ENCODE measurements around the gene TECPR2. TPM values are rescaled to one million over a fixed set of nuclear protein-coding genes. Genes with fewer than 3 reads are reported as not detected.

Gene TECPR2
- total RNA-seq, 2 donors from 2014 or later, result 27.7 to 28.0 TPM

GRCh38 chr14:102496958-102497744, 134.4 kb downstream of the TECPR2 start:
- TF ChIP-seq CTCF (conservative IDR thresholded peaks at IDR 0.05), result no peak
- H3K4me3 Mint-ChIP-seq, result no peak overlapping the region
- no peaks in the 10 kb centered on the region for H3K27me3 Mint-ChIP-seq (ENCODE audit: insufficient read depth)
- Histone ChIP-seq H3K9ac (ENCODE audit: extremely low read depth, low read length, poor library complexity, severe bottlenecking) (no peak overlapping the region), H3K27ac (ENCODE audit: low read depth, low read length) (no peak overlapping the region), H3K36me3 (ENCODE audit: control insufficient read depth, insufficient read depth, low read length) (peaks cover 16% of the 10 kb centered on the region), H3K4me3 (ENCODE audit: low read length) (no peak overlapping the region), H3K9me3 (ENCODE audit: control insufficient read depth, low read length) (no peaks in the 10 kb centered on the region), H3K27me3 (ENCODE audit: control insufficient read depth, insufficient read depth, low read length, poor library complexity, severe bottlenecking) (no peaks in the 10 kb centered on the region), H3K4me1 (ENCODE audit: control insufficient read depth, insufficient read depth, low read length) (no peaks in the 10 kb centered on the region)
- WGBS, 2 experiments (ENCODE audit: insufficient coverage in 1 of 2, insufficient read length in 1 of 2), result 94 to 98% methylated on average over 17 to 42 of the region's 42 CpGs
- no peak for DNase-seq
- no peak overlapping the region for H3K27ac Mint-ChIP-seq
- no peaks in the 10 kb centered on the region for H3K9me3 Mint-ChIP-seq
- H3K36me3 Mint-ChIP-seq (ENCODE audit: low read depth), result peaks cover 19% of the 10 kb centered on the region
- no peaks in the 10 kb centered on the region for H3K4me1 Mint-ChIP-seq

DNA sequence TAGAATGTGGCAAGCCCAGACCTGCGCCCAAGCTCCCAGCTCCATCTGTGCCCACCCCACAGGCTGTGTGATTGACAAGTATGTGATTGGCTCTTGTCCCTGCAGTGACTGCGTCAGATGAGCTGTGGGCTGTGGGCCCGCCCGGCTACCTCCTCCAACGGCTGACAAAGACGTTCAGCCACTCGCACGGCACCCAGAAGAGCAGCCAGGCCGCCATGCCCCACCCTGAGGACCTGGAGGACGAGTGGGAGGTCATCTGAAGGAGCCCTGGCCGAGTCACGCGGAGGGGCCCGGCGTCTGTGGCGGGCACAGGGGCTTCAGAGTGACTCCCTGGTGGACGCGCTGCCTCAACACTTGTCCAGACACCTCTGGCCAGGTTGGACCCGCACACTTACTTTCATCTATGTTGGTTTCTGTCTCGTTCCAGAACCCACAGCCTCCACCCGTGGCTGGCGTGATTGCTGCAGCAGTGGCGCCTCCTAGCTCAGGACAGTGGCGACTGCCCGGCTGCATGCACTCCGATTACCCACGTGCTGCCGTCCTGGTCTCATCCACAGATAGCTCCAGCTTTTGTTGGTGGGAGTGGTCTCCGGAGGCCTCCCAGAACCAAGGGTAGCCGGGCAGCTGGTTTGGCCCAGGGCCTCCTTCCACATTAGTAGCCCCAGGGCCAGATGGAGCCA, 135.4 kb downstream of the TECPR2 start:
- Histone ChIP-seq H3K9ac (ENCODE audit: extremely low read depth, low read length, poor library complexity, severe bottlenecking) (no peak overlapping the region), H3K4me3 (ENCODE audit: low read length) (no peak overlapping the region), H3K9me3 (ENCODE audit: control insufficient read depth, low read length) (no peaks in the 10 kb centered on the region), H3K4me1 (ENCODE audit: control insufficient read depth, insufficient read depth, low read length) (no peaks in the 10 kb centered on the region), H3K27me3 (ENCODE audit: control insufficient read depth, insufficient read depth, low read length, poor library complexity, severe bottlenecking) (no peaks in the 10 kb centered on the region), H3K36me3 (ENCODE audit: control insufficient read depth, insufficient read depth, low read length) (peaks cover 16% of the 10 kb centered on the region), H3K27ac (ENCODE audit: low read depth, low read length) (no peak overlapping the region)
- peak; percentile 86 for DNase-seq
- no peaks in the 10 kb centered on the region for H3K27me3 Mint-ChIP-seq (ENCODE audit: insufficient read depth)
- no peak overlapping the region for H3K27ac Mint-ChIP-seq
- no peak overlapping the region for H3K4me3 Mint-ChIP-seq
- no peaks in the 10 kb centered on the region for H3K9me3 Mint-ChIP-seq
- H3K36me3 Mint-ChIP-seq (ENCODE audit: low read depth), result peaks cover 19% of the 10 kb centered on the region
- no peaks in the 10 kb centered on the region for H3K4me1 Mint-ChIP-seq
- WGBS, 2 experiments (ENCODE audit: insufficient coverage in 1 of 2, insufficient read length in 1 of 2), result 86 to 90% methylated on average over 26 to 30 of the region's 30 CpGs
- peak; percentile 76 for TF ChIP-seq CTCF (conservative IDR thresholded peaks at IDR 0.05)

- Histone ChIP-seq H3K4me1 (ENCODE audit: control insufficient read depth, insufficient read depth, low read length) (no peaks in the 10 kb centered on the region), H3K27ac (ENCODE audit: low read depth, low read length) (no peak overlapping the region), H3K27me3 (ENCODE audit: control insufficient read depth, insufficient read depth, low read length, poor library complexity, severe bottlenecking) (no peaks in the 10 kb centered on the region), H3K4me3 (ENCODE audit: low read length) (no peak overlapping the region), H3K9me3 (ENCODE audit: control insufficient read depth, low read length) (no peaks in the 10 kb centered on the region), H3K36me3 (ENCODE audit: control insufficient read depth, insufficient read depth, low read length) (peaks cover 16% of the 10 kb centered on the region), H3K9ac (ENCODE audit: extremely low read depth, low read length, poor library complexity, severe bottlenecking) (no peak overlapping the region)
- TF ChIP-seq CTCF (conservative IDR thresholded peaks at IDR 0.05), result no peak
- Mint-ChIP-seq H3K27me3 (ENCODE audit: insufficient read depth) (no peaks in the 10 kb centered on the region), H3K36me3 (ENCODE audit: low read depth) (peaks cover 19% of the 10 kb centered on the region), H3K4me3 (no peak overlapping the region), H3K4me1 (no peaks in the 10 kb centered on the region), H3K9me3 (no peaks in the 10 kb centered on the region), H3K27ac (no peak overlapping the region)
- 89 to 100% methylated on average over 3 to 19 of the region's 21 CpGs for WGBS, 2 experiments (ENCODE audit: insufficient coverage in 1 of 2, insufficient read length in 1 of 2)
- DNase-seq, result no peak
These were observed 136.0 kb downstream of the TECPR2 start for GRCh38 chr14:102498678-102499265.
